ENCODE data around the gene BMPR1A.

BMPR1A gene

DNA sequence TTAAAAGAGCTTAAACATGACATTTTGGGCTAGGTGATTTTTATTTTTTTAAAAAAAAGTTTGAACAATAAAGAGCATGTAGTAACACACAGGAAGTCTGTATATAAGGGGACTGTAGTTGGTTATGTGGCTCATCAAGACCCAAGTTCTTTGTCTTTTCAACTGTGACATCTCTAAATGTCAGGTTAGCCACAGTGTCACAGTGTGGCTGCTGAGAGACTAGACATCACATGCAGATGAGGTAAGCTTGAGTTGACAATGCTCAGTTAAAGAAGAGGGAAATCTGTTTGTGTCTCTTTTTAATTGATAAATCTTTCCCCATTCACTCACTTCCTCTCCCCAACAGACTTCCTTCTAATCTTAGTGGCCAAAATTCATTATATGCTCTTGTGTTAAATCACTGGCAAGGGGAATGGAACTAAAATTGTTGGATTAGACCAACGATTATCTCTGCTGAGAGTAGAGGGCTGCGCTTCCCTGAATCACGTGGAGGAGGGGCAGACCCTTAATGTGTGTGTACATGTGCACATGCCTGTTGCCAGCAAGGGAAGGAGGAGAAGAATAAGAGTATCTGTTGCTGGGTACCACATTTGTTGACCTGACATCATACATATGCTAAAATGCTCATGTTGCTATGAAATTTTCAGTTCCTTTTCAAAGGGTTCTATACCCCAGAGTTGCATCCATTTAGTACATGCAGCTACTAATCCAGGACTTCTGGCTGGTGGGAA lies 122.7 kb downstream of the BMPR1A start:
- TF ChIP-seq ZFP30 (CRISPR knock-in tag; IDR thresholded peaks at IDR 0.05) (no peak), ESRRG (CRISPR knock-in tag; IDR thresholded peaks at IDR 0.05) (no peak), PPARA (CRISPR knock-in tag; IDR thresholded peaks at IDR 0.05; ENCODE audit: borderline replicate concordance) (no peak), ZNF8 (CRISPR knock-in tag; IDR thresholded peaks at IDR 0.05) (no peak), ZNF70 (CRISPR knock-in tag; IDR thresholded peaks at IDR 0.05) (no peak), SNAI2 (CRISPR knock-in tag; IDR thresholded peaks at IDR 0.05) (no peak), CSDC2 (CRISPR knock-in tag; IDR thresholded peaks at IDR 0.05) (no peak), TCF4 (CRISPR knock-in tag; IDR thresholded peaks at IDR 0.05; ENCODE audit: borderline replicate concordance) (no peak)
- TF ChIP-seq, protein P1, sequence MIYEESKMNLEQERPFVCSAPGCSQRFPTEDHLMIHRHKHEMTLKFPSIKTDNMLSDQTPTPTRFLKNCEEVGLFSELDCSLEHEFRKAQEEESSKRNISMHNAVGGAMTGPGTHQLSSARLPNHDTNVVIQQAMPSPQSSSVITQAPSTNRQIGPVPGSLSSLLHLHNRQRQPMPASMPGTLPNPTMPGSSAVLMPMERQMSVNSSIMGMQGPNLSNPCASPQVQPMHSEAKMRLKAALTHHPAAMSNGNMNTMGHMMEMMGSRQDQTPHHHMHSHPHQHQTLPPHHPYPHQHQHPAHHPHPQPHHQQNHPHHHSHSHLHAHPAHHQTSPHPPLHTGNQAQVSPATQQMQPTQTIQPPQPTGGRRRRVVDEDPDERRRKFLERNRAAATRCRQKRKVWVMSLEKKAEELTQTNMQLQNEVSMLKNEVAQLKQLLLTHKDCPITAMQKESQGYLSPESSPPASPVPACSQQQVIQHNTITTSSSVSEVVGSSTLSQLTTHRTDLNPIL (CRISPR knock-in tag; IDR thresholded peaks at IDR 0.05; ENCODE audit: low read depth): no peak
- TF ChIP-seq, protein P2, sequence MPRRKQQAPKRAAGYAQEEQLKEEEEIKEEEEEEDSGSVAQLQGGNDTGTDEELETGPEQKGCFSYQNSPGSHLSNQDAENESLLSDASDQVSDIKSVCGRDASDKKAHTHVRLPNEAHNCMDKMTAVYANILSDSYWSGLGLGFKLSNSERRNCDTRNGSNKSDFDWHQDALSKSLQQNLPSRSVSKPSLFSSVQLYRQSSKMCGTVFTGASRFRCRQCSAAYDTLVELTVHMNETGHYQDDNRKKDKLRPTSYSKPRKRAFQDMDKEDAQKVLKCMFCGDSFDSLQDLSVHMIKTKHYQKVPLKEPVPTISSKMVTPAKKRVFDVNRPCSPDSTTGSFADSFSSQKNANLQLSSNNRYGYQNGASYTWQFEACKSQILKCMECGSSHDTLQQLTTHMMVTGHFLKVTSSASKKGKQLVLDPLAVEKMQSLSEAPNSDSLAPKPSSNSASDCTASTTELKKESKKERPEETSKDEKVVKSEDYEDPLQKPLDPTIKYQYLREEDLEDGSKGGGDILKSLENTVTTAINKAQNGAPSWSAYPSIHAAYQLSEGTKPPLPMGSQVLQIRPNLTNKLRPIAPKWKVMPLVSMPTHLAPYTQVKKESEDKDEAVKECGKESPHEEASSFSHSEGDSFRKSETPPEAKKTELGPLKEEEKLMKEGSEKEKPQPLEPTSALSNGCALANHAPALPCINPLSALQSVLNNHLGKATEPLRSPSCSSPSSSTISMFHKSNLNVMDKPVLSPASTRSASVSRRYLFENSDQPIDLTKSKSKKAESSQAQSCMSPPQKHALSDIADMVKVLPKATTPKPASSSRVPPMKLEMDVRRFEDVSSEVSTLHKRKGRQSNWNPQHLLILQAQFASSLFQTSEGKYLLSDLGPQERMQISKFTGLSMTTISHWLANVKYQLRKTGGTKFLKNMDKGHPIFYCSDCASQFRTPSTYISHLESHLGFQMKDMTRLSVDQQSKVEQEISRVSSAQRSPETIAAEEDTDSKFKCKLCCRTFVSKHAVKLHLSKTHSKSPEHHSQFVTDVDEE (CRISPR knock-in tag; IDR thresholded peaks at IDR 0.05): no peak
- ATAC-seq: no peak

DNA sequence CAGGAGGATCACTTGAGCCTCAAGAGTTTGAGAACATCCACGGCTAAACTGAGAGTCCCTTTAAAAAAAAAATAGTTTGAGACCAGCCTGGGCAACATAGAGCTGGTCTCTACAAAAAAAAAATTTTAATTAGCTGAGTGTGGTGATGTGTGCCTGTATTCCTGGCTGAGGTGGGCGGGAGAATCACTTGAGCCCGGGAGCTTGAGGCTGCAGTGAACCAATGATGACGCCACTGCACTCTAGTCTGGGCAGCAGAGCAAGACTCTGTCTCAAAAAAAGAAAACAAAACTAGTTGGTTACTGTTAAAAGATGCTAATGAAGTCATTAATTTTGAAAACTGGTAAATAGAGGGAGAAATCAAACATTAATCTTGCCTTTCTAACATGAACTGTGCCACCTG lies 124.6 kb downstream of the BMPR1A start:
- TF ChIP-seq OSR1 (CRISPR knock-in tag; IDR thresholded peaks at IDR 0.05) (no peak), RARB (CRISPR knock-in tag; IDR thresholded peaks at IDR 0.05) (no peak), ZC3H10 (CRISPR knock-in tag; IDR thresholded peaks at IDR 0.05) (no peak), ZNF70 (CRISPR knock-in tag; IDR thresholded peaks at IDR 0.05) (no peak), SNAI2 (CRISPR knock-in tag; IDR thresholded peaks at IDR 0.05) (no peak)
- TF ChIP-seq, protein P3, sequence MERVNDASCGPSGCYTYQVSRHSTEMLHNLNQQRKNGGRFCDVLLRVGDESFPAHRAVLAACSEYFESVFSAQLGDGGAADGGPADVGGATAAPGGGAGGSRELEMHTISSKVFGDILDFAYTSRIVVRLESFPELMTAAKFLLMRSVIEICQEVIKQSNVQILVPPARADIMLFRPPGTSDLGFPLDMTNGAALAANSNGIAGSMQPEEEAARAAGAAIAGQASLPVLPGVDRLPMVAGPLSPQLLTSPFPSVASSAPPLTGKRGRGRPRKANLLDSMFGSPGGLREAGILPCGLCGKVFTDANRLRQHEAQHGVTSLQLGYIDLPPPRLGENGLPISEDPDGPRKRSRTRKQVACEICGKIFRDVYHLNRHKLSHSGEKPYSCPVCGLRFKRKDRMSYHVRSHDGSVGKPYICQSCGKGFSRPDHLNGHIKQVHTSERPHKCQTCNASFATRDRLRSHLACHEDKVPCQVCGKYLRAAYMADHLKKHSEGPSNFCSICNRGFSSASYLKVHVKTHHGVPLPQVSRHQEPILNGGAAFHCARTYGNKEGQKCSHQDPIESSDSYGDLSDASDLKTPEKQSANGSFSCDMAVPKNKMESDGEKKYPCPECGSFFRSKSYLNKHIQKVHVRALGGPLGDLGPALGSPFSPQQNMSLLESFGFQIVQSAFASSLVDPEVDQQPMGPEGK (CRISPR knock-in tag; IDR thresholded peaks at IDR 0.05; ENCODE audit: borderline replicate concordance): no peak
- TF ChIP-seq, protein P4, sequence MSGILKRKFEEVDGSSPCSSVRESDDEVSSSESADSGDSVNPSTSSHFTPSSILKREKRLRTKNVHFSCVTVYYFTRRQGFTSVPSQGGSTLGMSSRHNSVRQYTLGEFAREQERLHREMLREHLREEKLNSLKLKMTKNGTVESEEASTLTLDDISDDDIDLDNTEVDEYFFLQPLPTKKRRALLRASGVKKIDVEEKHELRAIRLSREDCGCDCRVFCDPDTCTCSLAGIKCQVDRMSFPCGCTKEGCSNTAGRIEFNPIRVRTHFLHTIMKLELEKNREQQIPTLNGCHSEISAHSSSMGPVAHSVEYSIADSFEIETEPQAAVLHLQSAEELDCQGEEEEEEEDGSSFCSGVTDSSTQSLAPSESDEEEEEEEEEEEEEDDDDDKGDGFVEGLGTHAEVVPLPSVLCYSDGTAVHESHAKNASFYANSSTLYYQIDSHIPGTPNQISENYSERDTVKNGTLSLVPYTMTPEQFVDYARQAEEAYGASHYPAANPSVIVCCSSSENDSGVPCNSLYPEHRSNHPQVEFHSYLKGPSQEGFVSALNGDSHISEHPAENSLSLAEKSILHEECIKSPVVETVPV (CRISPR knock-in tag; IDR thresholded peaks at IDR 0.05): no peak
- ATAC-seq: no peak

DNA sequence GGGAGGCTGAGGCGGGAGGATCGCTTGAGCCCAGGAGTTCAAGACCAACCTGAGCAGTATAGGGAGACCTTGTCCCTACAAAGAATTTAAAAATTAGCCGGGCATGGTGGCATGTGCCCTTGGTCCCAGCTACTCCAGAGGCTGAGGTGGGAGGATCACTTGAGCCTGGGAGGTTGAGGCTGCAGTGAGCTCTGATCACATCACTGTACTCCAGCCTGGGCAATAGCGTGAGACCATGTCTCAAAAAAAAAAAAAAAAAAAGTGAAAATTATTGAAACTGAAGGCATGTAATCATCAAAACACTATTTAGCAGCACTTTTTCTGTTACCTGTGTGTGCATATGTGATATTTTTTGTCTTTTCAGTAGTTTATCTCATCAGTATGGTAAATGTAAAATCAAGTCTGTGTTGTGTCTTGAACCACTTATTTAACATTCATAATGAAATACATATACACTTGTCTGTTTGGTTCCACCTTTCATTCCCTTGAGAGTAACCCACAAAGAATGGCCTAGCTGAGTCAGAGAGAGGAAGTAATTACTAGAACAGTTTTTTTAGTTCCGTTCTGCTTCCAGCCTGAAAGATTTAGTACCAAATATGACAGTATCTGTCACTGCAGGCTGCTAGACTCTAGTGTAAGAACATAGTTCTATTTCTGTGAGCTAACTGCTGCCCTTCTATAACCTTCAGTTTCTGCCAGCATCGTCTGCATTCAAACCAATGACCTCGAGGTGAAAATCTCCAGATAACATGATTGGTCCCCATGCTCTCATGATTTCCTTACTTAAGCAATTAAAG lies 132.4 kb downstream of the BMPR1A start:
- TF ChIP-seq, protein P5, sequence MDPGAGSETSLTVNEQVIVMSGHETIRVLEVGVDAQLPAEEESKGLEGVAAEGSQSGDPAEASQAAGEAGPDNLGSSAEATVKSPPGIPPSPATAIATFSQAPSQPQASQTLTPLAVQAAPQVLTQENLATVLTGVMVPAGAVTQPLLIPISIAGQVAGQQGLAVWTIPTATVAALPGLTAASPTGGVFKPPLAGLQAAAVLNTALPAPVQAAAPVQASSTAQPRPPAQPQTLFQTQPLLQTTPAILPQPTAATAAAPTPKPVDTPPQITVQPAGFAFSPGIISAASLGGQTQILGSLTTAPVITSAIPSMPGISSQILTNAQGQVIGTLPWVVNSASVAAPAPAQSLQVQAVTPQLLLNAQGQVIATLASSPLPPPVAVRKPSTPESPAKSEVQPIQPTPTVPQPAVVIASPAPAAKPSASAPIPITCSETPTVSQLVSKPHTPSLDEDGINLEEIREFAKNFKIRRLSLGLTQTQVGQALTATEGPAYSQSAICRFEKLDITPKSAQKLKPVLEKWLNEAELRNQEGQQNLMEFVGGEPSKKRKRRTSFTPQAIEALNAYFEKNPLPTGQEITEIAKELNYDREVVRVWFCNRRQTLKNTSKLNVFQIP (CRISPR knock-in tag; IDR thresholded peaks at IDR 0.05; ENCODE audit: borderline replicate concordance, low read depth): no peak
- TF ChIP-seq TOX (CRISPR knock-in tag; IDR thresholded peaks at IDR 0.05; ENCODE audit: borderline replicate concordance): peak; percentile 74
- peak; percentile 95 for ATAC-seq

DNA sequence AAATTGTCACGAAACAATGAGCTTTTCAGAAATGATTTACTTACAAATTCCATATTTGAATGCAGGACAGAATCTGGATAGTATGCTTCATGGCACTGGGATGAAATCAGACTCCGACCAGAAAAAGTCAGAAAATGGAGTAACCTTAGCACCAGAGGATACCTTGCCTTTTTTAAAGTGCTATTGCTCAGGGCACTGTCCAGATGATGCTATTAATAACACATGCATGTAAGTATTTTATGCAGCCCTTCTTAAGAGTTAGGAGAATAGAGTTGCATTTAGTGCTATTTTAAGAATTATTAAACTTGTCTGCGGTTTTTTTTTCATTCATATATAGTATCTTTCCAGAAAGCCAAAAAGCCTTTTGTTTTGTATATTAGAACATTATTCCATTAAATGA lies 133.6 kb downstream of the BMPR1A start:
- ATAC-seq: peak; percentile 40; the same call in 1 of the 3 replicates
- TF ChIP-seq ESRRG (CRISPR knock-in tag; IDR thresholded peaks at IDR 0.05) (no peak), SNAI2 (CRISPR knock-in tag; IDR thresholded peaks at IDR 0.05) (no peak), ZNF70 (CRISPR knock-in tag; IDR thresholded peaks at IDR 0.05) (no peak), PPARA (CRISPR knock-in tag; IDR thresholded peaks at IDR 0.05; ENCODE audit: borderline replicate concordance) (no peak), ZNF8 (CRISPR knock-in tag; IDR thresholded peaks at IDR 0.05) (no peak), ZC3H10 (CRISPR knock-in tag; IDR thresholded peaks at IDR 0.05) (no peak), TOX (CRISPR knock-in tag; IDR thresholded peaks at IDR 0.05; ENCODE audit: borderline replicate concordance) (no peak), BACH2 (CRISPR knock-in tag; IDR thresholded peaks at IDR 0.05; ENCODE audit: borderline replicate concordance) (no peak), RARB (CRISPR knock-in tag; IDR thresholded peaks at IDR 0.05) (no peak), ISL1 (CRISPR knock-in tag; IDR thresholded peaks at IDR 0.05) (no peak)
- TF ChIP-seq, protein P2 (CRISPR knock-in tag; IDR thresholded peaks at IDR 0.05): no peak
- TF ChIP-seq, protein P1 (CRISPR knock-in tag; IDR thresholded peaks at IDR 0.05; ENCODE audit: low read depth): no peak

All from SK-N-SH treated with all-trans-retinoic acid at 6 μM for 48 hours (cell line).